Kidney epithelial cell (primary cell): ENCODE results near the gene TEPSIN. TPM values are rescaled to one million over a fixed set of nuclear protein-coding genes. Genes with fewer than 3 reads are reported as not detected.

Experiments
- DNase-seq: peaks from one replicate; pipeline ENCODE4 v3.0.0-alpha.2; 2010; ENCODE audit warnings: low read depth
- H3K27me3 ChIP-seq: 2 replicates; pipeline ENCODE4 v1.6.0; 2011; ENCODE audit warnings: low read length; ENCODE audit not compliant: control insufficient read depth, insufficient read depth
- H3K36me3 ChIP-seq: 2 replicates; pipeline ENCODE4 v1.5.1; 2011; ENCODE audit warnings: low read length; ENCODE audit not compliant: control insufficient read depth, insufficient read depth
- H3K4me3 ChIP-seq: 2 replicates; pipeline ENCODE4 v1.5.1; 2011; ENCODE audit warnings: low read depth, mild to moderate bottlenecking, control low read depth, low read length
- total RNA-seq: library from RNA; depleted of rRNA; stranded (reverse); fragments of >200 nt; gene quantifications from 2 replicates; pipeline ENCODE4 v1.2.3, GENCODE V29; 2015
- TF ChIP-seq, protein P1 (sequence below): IDR thresholded peaks from 2 replicates; pipeline ENCODE4 v1.5.1; 2011; ENCODE audit warnings: mild to moderate bottlenecking, moderate library complexity, low read length, control low read depth, inconsistent platforms; ENCODE audit not compliant: insufficient read depth, poor library complexity, severe bottlenecking

Gene TEPSIN
- total RNA-seq, 1 donor from 2014 or later, result 17.0 TPM

- DNase-seq, result no peak
- Histone ChIP-seq H3K4me3 (peak overlapping the region; percentile 73), H3K36me3 (no peaks in the 10 kb centered on the region), H3K27me3 (no peaks in the 10 kb centered on the region)
- TF ChIP-seq, protein P1, sequence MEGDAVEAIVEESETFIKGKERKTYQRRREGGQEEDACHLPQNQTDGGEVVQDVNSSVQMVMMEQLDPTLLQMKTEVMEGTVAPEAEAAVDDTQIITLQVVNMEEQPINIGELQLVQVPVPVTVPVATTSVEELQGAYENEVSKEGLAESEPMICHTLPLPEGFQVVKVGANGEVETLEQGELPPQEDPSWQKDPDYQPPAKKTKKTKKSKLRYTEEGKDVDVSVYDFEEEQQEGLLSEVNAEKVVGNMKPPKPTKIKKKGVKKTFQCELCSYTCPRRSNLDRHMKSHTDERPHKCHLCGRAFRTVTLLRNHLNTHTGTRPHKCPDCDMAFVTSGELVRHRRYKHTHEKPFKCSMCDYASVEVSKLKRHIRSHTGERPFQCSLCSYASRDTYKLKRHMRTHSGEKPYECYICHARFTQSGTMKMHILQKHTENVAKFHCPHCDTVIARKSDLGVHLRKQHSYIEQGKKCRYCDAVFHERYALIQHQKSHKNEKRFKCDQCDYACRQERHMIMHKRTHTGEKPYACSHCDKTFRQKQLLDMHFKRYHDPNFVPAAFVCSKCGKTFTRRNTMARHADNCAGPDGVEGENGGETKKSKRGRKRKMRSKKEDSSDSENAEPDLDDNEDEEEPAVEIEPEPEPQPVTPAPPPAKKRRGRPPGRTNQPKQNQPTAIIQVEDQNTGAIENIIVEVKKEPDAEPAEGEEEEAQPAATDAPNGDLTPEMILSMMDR, result no peak
These were observed 17.4 kb downstream of the TEPSIN start for GRCh38 chr17:81221371-81221841.

GRCh38 chr17:81219476-81220180, 19.2 kb downstream of the TEPSIN start:
- TF ChIP-seq, protein P1, result no peak
- H3K36me3 ChIP-seq, result no peaks in the 10 kb centered on the region
- no peak overlapping the region for H3K4me3 ChIP-seq
- no peaks in the 10 kb centered on the region for H3K27me3 ChIP-seq
- no peak for DNase-seq

DNA sequence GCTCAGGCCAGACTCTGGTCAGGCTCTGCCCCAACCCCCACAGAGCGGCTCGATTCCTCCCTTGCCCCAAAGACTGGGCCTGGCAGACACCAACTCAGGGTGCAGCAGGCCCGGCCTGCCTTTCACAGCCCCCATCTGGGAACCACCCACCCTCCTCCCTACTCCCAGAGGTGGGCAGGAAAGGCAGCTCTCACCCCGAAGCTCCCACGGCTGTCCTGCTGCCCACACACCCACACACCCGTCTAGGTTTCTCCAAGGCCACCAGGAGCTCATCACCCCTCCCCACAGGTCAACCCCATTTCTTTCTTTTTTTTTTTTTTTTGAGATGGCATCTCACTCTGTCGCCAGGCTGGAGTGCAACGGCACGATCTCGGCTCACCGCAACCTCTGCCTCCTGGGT, 19.9 kb downstream of the TEPSIN start:
- H3K27me3 ChIP-seq, result no peaks in the 10 kb centered on the region
- H3K4me3 ChIP-seq, result no peak overlapping the region
- H3K36me3 ChIP-seq, result no peaks in the 10 kb centered on the region
- DNase-seq, result no peak
- TF ChIP-seq, protein P1, result no peak

GRCh38 chr17:81218459-81218858, 20.4 kb downstream of the TEPSIN start:
- Histone ChIP-seq H3K4me3 (no peak overlapping the region), H3K27me3 (no peaks in the 10 kb centered on the region), H3K36me3 (no peaks in the 10 kb centered on the region)
- no peak for DNase-seq
- TF ChIP-seq, protein P1, result no peak

DNA sequence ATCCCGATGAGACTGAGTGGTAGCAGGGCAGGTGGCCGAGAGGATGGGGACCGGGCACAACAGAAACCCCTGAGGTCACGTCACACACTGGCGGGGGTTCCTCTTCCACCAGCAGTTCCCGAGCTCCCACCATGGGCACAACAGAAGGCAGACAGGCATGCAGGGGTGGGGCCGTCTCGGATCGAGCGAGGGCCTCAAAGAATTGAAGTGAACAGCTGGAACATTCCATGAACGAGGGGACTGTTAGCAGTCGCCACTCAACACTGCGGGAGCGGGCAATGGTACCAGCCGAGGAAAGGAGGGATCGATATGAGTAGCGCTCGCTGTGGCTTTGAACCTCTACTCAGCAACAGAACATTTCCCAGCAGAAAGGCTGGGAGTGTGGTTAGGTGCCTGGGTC, 21.4 kb downstream of the TEPSIN start:
- TF ChIP-seq, protein P1, result no peak
- no peaks in the 10 kb centered on the region for H3K36me3 ChIP-seq
- no peak overlapping the region for H3K4me3 ChIP-seq
- DNase-seq, result no peak
- no peaks in the 10 kb centered on the region for H3K27me3 ChIP-seq

- Histone ChIP-seq H3K4me3 (no peak overlapping the region), H3K27me3 (no peaks in the 10 kb centered on the region), H3K36me3 (no peaks in the 10 kb centered on the region)
- TF ChIP-seq, protein P1, result no peak
- DNase-seq, result no peak
These were observed 24.9 kb downstream of the TEPSIN start for GRCh38 chr17:81213978-81214377.
